HCT116 (cell line): ENCODE measurements around the gene DNASE1L3. TPM values are rescaled to one million over a fixed set of nuclear protein-coding genes. Genes with fewer than 3 reads are reported as not detected.

Source experiments
- ATAC-seq: fragments of 200-7000 bp; cut with Tn5 transposase; 2 replicates; pipeline ENCODE4 v1.9.1; 2020; ENCODE audit warnings: mild to moderate bottlenecking, moderate library complexity
- BruUV-seq: library from RNA; stranded (reverse); fragments of 400-500 nt; replicated peaks from 2 replicates; lab custom pipeline; 2021; lab: Mats Ljungman, UMichigan
- CTCF ChIA-PET: fragments of 300-600 bp; sonication (Branson Sonifier 250); formaldehyde crosslinking; loops from one replicate; lab custom pipeline; 2021; ENCODE audit warnings: antibody characterized with exemption; lab: Charles Lee
- POLR2A ChIA-PET: fragments of 300-600, 350-600 bp; sonication (Branson Sonifier 250); formaldehyde crosslinking; loops from one replicate; lab custom pipeline; 2021; ENCODE audit warnings: antibody characterized with exemption; lab: Charles Lee
- RAD21 ChIA-PET, 2 experiments: fragments of 300-600 bp; sonication (Branson Sonifier 250); formaldehyde crosslinking; loops; one replicate each; lab custom pipeline; 2023; ENCODE audit warnings: low total read pairs in 2 of 2; ENCODE audit not compliant: uncharacterized antibody in 2 of 2, unreplicated experiment in 2 of 2, low non-redundant PET in 1 of 2; lab: Charles Lee
- DNase-seq: peaks from one replicate; pipeline ENCODE4 v3.0.0-alpha.2; 2010; ENCODE audit warnings: low read depth, low spot score
- H2AFZ ChIP-seq: fragments of 200-600 bp; shearing (Covaris generic), sonication (generic); 2 replicates; pipeline ENCODE4 v1.6.1; 2017; ENCODE audit warnings: low read depth, mixed run types, mixed read lengths, antibody characterized with exemption, low read length; ENCODE audit not compliant: poor library complexity, severe bottlenecking
- H3K27ac ChIP-seq: 2 replicates; pipeline ENCODE4 v1.5.1; 2012; ENCODE audit warnings: low read depth, low read length
- H3K27me3 ChIP-seq: fragments of 200-600 bp; sonication (generic); 2 replicates; pipeline ENCODE4 v1.6.1; 2016; ENCODE audit warnings: mixed run types, low read length, mixed read lengths; ENCODE audit not compliant: insufficient read depth
- H3K36me3 ChIP-seq, 2 experiments: fragments of 200-500 bp in 1 of 2; fragments of 200-600 bp in 1 of 2; sonication (Bioruptor generic) in 1 of 2; sonication (generic) in 1 of 2; 2 replicates each; pipeline versions ENCODE4 v1.5.1 to v1.6.1; 2014 to 2016; ENCODE audit warnings: low read length in 2 of 2, inconsistent platforms in 1 of 2, mixed read lengths in 1 of 2, mixed run types in 1 of 2; ENCODE audit not compliant: insufficient read depth in 2 of 2, control insufficient read depth in 1 of 2
- H3K4me1 ChIP-seq, 2 experiments: fragments of 200-600 bp in 1 of 2; sonication (generic) in 1 of 2; 2 replicates each; pipeline versions ENCODE4 v1.5.1 to v1.6.1; 2012 to 2017; ENCODE audit warnings: low read length in 2 of 2, inconsistent platforms in 1 of 2, mild to moderate bottlenecking in 1 of 2, mixed read lengths in 1 of 2, mixed run types in 1 of 2, moderate library complexity in 1 of 2; ENCODE audit not compliant: insufficient read depth in 2 of 2, control insufficient read depth in 1 of 2
- H3K4me2 ChIP-seq: fragments of 200-600 bp; sonication (generic); 2 replicates; pipeline ENCODE4 v1.6.1; 2017; ENCODE audit warnings: mixed run types, low read length, mixed read lengths
- H3K4me3 ChIP-seq, 2 experiments: fragments of 200-600 bp in 1 of 2; sonication (generic) in 1 of 2; replicated peaks in 1 of 2; 2 replicates each; pipeline ENCODE4 v1.5.1; 2011 to 2016; ENCODE audit warnings: low read length in 2 of 2, control low read depth in 1 of 2, low read depth in 1 of 2, mild to moderate bottlenecking in 1 of 2, mixed read lengths in 1 of 2, mixed run types in 1 of 2
- H3K79me2 ChIP-seq: fragments of 200-600 bp; sonication (generic); 2 replicates; pipeline ENCODE4 v1.6.1; 2017; ENCODE audit warnings: mild to moderate bottlenecking, mixed run types, low read length, moderate library complexity, mixed read lengths; ENCODE audit not compliant: insufficient read depth
- H3K9ac ChIP-seq: fragments of 200-600 bp; sonication (generic); 2 replicates; pipeline ENCODE4 v1.6.1; 2016; ENCODE audit warnings: low read length, mixed read lengths
- H3K9me2 ChIP-seq: fragments of 200-600 bp; sonication (generic), shearing (Covaris generic); 2 replicates; pipeline ENCODE4 v1.6.1; 2017; ENCODE audit warnings: mixed run types, mild to moderate bottlenecking, moderate library complexity; ENCODE audit not compliant: insufficient read depth
- H3K9me3 ChIP-seq, 2 experiments: fragments of 200-500 bp in 1 of 2; fragments of 200-600 bp in 1 of 2; sonication (Bioruptor generic) in 1 of 2; sonication (generic) in 1 of 2; 2 replicates each; pipeline ENCODE4 v1.6.1; 2014 to 2017; ENCODE audit warnings: low read length in 2 of 2, mixed read lengths in 2 of 2, inconsistent platforms in 1 of 2, low read depth in 1 of 2, mild to moderate bottlenecking in 1 of 2, mixed run types in 1 of 2, moderate library complexity in 1 of 2; ENCODE audit not compliant: control insufficient read depth in 1 of 2, insufficient read depth in 1 of 2
- H4K20me1 ChIP-seq: fragments of 200-600 bp; sonication (generic), shearing (Covaris generic); 2 replicates; pipeline ENCODE4 v1.6.1; 2017; ENCODE audit warnings: mixed run types, mild to moderate bottlenecking, moderate library complexity; ENCODE audit not compliant: insufficient read depth
- CBX3 ChIP-seq: IDR thresholded peaks from 2 replicates; pipeline ENCODE4 v1.6.1; 2012; ENCODE audit warnings: low read depth
- FOSL1 ChIP-seq: IDR thresholded peaks from 2 replicates; pipeline ENCODE4 v1.6.1; 2012; ENCODE audit warnings: low read depth
- POLR2A ChIP-seq: IDR thresholded peaks from 2 replicates; pipeline ENCODE4 v1.7.0; 2011; ENCODE audit warnings: borderline replicate concordance; ENCODE audit not compliant: insufficient read depth, insufficient read length; ENCODE audit errors: extremely low read depth
- POLR2AphosphoS5 ChIP-seq: IDR thresholded peaks from 2 replicates; pipeline ENCODE4 v1.6.1; 2011; ENCODE audit warnings: mild to moderate bottlenecking, low read depth, low read length, moderate library complexity
- SIN3A ChIP-seq: IDR thresholded peaks from 2 replicates; pipeline ENCODE4 v1.6.1; 2012; ENCODE audit warnings: low read depth
- SP1 ChIP-seq: IDR thresholded peaks from 2 replicates; pipeline ENCODE4 v1.6.1; 2012; ENCODE audit warnings: low read depth
- SRF ChIP-seq: IDR thresholded peaks from 2 replicates; pipeline ENCODE4 v1.6.1; 2012; ENCODE audit warnings: low read depth
- YY1 ChIP-seq: IDR thresholded peaks from 2 replicates; pipeline ENCODE4 v1.6.1; 2011; ENCODE audit warnings: low read length, low read depth, moderate library complexity, mild to moderate bottlenecking; ENCODE audit not compliant: insufficient replicate concordance; ENCODE audit errors: extremely low read depth
- ZNF274 ChIP-seq: fragments of 200-500 bp; sonication (Bioruptor generic); IDR thresholded peaks from 2 replicates; pipeline ENCODE4 v1.6.1; 2014; ENCODE audit warnings: mild to moderate bottlenecking, low read depth, low read length, inconsistent platforms
- intact Hi-C: fragments of 100-400 bp; cut with micrococcal nuclease; formaldehyde crosslinking; loops from 2 replicates; pipeline ENCODE4 v1.10.0; 2022
- total RNA-seq: library from RNA; stranded (reverse); gene quantifications from one replicate; pipeline ENCODE4 v1.2.1, GENCODE V29; 2021; ENCODE audit not compliant: unreplicated experiment
- TF ChIP-seq, protein P1 (sequence below), 3 experiments: fragments of 200-600 bp in 1 of 3; sonication (generic) in 1 of 3; IDR thresholded peaks in 2 of 3; conservative IDR thresholded peaks in 1 of 3; 2 replicates each; pipeline ENCODE4 v1.5.1; 2012 to 2017; ENCODE audit warnings: low read depth in 2 of 3, low read length in 2 of 3, antibody characterized with exemption in 1 of 3, borderline replicate concordance in 1 of 3, control low read depth in 1 of 3, mild to moderate bottlenecking in 1 of 3, mixed read lengths in 1 of 3, mixed run types in 1 of 3, moderate library complexity in 1 of 3; ENCODE audit not compliant: insufficient read depth in 1 of 3
- TF ChIP-seq, protein P2 (sequence below): IDR thresholded peaks from 2 replicates; pipeline ENCODE4 v1.6.1; 2012; ENCODE audit warnings: low read depth

The DNASE1L3 gene
- total RNA-seq, 1 experiment from 2014 or later: not detected

DNA sequence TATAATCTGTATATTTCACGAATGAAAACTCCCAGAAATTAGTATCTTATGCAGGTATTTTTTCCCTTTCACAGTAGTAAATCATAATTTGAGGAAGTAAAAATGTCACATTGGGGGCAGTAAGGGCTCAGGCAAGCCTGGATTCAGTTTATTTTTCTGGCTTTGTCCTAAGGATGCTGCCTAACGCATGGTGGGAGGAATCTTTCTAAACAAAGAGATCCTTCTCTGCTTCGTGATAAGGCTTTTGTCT, 35.7 kb downstream of the DNASE1L3 start:
- no peak for TF ChIP-seq SIN3A
- TF ChIP-seq, protein P1, sequence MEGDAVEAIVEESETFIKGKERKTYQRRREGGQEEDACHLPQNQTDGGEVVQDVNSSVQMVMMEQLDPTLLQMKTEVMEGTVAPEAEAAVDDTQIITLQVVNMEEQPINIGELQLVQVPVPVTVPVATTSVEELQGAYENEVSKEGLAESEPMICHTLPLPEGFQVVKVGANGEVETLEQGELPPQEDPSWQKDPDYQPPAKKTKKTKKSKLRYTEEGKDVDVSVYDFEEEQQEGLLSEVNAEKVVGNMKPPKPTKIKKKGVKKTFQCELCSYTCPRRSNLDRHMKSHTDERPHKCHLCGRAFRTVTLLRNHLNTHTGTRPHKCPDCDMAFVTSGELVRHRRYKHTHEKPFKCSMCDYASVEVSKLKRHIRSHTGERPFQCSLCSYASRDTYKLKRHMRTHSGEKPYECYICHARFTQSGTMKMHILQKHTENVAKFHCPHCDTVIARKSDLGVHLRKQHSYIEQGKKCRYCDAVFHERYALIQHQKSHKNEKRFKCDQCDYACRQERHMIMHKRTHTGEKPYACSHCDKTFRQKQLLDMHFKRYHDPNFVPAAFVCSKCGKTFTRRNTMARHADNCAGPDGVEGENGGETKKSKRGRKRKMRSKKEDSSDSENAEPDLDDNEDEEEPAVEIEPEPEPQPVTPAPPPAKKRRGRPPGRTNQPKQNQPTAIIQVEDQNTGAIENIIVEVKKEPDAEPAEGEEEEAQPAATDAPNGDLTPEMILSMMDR (IDR thresholded peaks at IDR 0.05 in 2 of 3, conservative IDR thresholded peaks at IDR 0.05 in 1 of 3; ENCODE audit: borderline replicate concordance in 1 of 3, insufficient read depth in 1 of 3, low read depth in 2 of 3, low read length in 2 of 3): no peak
- TF ChIP-seq SRF: no peak; the same call in 1 of the 2 replicates
- TF ChIP-seq POLR2A: no peak
- TF ChIP-seq YY1: no peak
- Histone ChIP-seq H3K4me2 (no peak overlapping the region), H3K79me2 (no peaks in the 10 kb centered on the region), H3K27ac (no peak overlapping the region), H3K36me3 (peaks cover 0 to 10% of the 10 kb centered on the region in 2 experiments; a peak in 1 of 4 replicates), H3K4me1 (peaks cover 11 to 36% of the 10 kb centered on the region in 2 experiments; a peak in 3 of 4 replicates), H3K9ac (no peak overlapping the region), H3K27me3 (no peaks in the 10 kb centered on the region), H3K9me3 (no peaks in the 10 kb centered on the region), H3K4me3 (no peak overlapping the region), H4K20me1 (no peaks in the 10 kb centered on the region), H3K9me2 (no peaks in the 10 kb centered on the region), H2AFZ (no peak overlapping the region)
- intact Hi-C loops: no loop called here
- CTCF ChIA-PET: interaction anchor here (1.2 to 1.6 kb wide), 2 partner anchors 8 to 10 kb away, joined by 3 to 7 read pairs; no protein-coding TSS in a partner anchor
- DNase-seq (no peak), ATAC-seq (no peak)
- POLR2A ChIA-PET: no interaction called here
- BruUV-seq: no TSS peak
- RAD21 ChIA-PET: no interaction called here

DNA sequence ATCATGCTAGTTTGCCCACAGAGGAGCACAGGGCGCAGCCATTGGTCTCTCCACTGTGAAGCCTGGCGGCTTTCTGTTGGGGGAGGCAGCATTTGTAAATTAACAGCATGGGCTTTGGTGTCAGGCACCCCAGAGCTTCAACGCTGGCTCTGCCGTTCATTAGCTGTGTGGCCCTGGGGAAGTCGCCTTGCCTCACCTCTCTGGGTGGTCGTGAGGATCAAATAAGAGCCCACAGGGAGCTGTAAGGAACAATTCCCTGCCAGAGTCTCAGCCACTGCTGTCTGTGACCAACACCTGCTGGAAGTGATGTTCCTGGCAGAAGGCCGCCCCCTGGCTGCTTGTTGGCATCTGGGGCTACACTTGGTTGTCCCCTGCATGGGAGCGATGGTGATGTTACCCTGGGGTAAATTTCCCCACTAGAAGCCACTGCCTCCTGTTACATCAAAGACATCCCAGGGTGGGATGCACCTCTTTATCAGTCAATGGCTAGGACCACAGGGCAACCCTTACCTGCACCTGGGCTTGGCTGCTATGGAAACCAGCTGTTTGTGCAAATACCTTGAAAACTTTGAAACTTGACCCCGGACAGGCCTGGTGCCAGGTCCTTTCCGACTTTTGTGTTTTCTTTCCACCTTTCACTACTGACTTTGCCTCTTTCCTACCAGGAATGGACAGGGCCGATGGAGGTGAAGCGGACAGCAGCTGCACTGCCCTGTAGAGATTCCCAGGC, 36.9 kb downstream of the DNASE1L3 start:
- intact Hi-C loops: loop anchor here (1.0 kb wide), 1 partner anchor 212 kb away; no protein-coding TSS in a partner anchor
- no peak overlapping the region for H3K4me3 ChIP-seq
- no peaks in the 10 kb centered on the region for H3K27me3 ChIP-seq
- no TSS peak for BruUV-seq
- H3K79me2 ChIP-seq: no peaks in the 10 kb centered on the region
- ChIA-PET RAD21 (interaction anchor here (1.0 to 1.3 kb wide), 2 partner anchors 163 to 166 kb away, joined by 4 read pairs; partner anchors contain the start of gene FLNB (in 1 of the 2)), POLR2A (no interaction called here), CTCF (interaction anchor here (1.6 kb wide), 1 partner anchor 9 kb away, joined by 7 read pairs; no protein-coding TSS in a partner anchor)
- no peak overlapping the region for H3K9ac ChIP-seq
- DNase-seq (no peak), ATAC-seq (peak; percentile 50)
- peaks cover 0 to 10% of the 10 kb centered on the region in 2 experiments; a peak in 3 of 4 replicates for H3K36me3 ChIP-seq
- no peaks in the 10 kb centered on the region for H4K20me1 ChIP-seq
- no peaks in the 10 kb centered on the region for H3K9me3 ChIP-seq
- no peak overlapping the region for H3K27ac ChIP-seq
- H2AFZ ChIP-seq: no peak overlapping the region
- H3K4me2 ChIP-seq: no peak overlapping the region
- peaks cover 11 to 36% of the 10 kb centered on the region in 2 experiments; a peak in 3 of 4 replicates for H3K4me1 ChIP-seq
- no peaks in the 10 kb centered on the region for H3K9me2 ChIP-seq
- TF ChIP-seq ZNF274: no peak
- TF ChIP-seq YY1: no peak
- TF ChIP-seq, protein P2, sequence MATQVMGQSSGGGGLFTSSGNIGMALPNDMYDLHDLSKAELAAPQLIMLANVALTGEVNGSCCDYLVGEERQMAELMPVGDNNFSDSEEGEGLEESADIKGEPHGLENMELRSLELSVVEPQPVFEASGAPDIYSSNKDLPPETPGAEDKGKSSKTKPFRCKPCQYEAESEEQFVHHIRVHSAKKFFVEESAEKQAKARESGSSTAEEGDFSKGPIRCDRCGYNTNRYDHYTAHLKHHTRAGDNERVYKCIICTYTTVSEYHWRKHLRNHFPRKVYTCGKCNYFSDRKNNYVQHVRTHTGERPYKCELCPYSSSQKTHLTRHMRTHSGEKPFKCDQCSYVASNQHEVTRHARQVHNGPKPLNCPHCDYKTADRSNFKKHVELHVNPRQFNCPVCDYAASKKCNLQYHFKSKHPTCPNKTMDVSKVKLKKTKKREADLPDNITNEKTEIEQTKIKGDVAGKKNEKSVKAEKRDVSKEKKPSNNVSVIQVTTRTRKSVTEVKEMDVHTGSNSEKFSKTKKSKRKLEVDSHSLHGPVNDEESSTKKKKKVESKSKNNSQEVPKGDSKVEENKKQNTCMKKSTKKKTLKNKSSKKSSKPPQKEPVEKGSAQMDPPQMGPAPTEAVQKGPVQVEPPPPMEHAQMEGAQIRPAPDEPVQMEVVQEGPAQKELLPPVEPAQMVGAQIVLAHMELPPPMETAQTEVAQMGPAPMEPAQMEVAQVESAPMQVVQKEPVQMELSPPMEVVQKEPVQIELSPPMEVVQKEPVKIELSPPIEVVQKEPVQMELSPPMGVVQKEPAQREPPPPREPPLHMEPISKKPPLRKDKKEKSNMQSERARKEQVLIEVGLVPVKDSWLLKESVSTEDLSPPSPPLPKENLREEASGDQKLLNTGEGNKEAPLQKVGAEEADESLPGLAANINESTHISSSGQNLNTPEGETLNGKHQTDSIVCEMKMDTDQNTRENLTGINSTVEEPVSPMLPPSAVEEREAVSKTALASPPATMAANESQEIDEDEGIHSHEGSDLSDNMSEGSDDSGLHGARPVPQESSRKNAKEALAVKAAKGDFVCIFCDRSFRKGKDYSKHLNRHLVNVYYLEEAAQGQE: no peak
- no peak for TF ChIP-seq CBX3
- TF ChIP-seq POLR2AphosphoS5: peak; percentile 44
- TF ChIP-seq SP1: no peak
- no peak for TF ChIP-seq FOSL1
